HuH-7.5 (cell line): Measurements from ENCODE around the gene INO80E.

Experiments used
- DNase-seq: peaks from one replicate; pipeline ENCODE4 v3.0.0; 2011; ENCODE audit warnings: low spot score

Gene INO80E

DNA sequence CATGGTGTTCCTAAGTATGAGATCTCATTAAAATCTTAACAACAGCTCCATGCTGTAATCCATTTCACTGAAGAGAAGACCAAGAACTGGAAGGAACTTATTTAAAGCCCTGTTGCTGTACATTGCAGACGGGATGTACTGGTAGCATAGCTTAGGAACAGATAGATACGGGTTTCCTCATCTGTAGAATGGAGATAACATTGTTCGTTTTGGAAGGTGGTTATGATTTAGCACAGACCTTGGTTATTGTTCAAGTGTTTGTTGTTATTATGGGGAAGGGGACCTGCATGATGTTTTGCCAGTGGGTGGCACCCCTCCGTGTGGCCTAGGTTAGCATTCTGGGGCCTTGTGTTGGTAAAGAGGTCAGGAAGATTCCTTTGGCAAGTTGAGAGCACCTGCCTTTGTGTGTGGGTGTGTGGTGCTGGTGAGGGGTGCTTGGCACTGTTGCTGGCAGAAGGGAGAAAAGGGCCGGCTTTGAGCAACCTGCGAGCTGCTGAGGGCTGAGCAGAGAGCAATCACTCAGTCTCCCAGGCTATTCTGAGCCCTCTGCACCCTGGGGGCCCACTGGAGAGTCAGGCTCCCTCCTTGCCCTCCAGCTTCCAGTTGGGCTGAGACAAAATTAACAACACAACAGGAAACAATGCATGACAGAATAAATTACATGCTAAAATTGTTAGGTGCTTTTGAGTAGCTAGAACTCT is 20.1 kb upstream of the INO80E start:
- DNase-seq, result no peak

DNA sequence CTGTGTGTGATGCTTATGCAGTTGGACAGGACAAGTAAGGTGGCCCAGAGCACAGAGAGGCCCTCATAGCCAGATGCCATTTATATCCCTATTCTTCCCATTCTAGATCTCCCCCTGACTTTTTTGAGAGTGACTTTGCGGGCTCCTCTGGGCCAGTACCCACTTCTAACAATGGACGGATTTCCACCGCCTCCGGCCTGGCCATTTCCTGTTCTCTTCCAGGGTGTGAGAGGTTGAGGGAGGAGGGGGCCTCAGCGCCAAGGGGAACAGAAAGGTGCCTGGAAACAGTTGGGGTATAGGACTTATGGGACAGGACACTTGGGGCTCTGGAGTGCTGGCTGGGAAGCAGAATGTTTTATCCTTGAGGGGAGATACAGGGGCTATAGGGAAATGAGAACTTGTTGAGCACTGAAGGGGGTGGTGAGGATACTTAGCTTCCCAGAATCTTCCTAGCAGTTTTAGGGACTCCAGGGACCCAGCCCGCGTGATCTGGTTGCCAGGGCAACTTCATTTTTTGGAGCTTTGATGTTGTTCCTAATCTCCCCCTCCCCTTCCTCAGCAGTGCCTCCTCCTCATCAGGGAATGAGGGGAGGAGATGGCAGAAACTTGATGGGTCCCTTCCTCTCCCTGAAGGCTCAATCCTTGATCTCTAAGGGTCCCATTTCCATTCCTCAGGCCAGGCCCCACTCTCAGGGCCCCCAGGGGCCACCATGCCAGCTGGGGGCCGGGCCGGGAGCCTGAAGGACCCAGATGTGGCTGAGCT is 18.8 kb upstream of the INO80E start:
- no peak for DNase-seq

DNA sequence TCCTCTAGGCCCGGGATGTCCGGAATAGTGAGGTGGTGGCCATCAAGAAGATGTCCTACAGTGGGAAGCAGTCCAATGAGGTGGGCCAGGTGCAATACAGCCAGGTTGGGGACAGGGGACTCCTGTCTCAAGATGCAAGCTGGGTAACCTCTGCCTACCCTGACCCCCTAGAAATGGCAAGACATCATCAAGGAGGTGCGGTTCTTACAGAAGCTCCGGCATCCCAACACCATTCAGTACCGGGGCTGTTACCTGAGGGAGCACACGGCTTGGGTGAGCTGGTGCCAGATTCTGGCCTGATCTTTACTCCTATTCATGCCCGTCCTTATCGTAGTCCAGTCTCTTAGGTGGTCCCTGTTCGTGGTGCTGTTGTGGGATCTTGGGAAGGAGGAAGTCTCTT is 18.0 kb upstream of the INO80E start:
- DNase-seq, result no peak

DNA sequence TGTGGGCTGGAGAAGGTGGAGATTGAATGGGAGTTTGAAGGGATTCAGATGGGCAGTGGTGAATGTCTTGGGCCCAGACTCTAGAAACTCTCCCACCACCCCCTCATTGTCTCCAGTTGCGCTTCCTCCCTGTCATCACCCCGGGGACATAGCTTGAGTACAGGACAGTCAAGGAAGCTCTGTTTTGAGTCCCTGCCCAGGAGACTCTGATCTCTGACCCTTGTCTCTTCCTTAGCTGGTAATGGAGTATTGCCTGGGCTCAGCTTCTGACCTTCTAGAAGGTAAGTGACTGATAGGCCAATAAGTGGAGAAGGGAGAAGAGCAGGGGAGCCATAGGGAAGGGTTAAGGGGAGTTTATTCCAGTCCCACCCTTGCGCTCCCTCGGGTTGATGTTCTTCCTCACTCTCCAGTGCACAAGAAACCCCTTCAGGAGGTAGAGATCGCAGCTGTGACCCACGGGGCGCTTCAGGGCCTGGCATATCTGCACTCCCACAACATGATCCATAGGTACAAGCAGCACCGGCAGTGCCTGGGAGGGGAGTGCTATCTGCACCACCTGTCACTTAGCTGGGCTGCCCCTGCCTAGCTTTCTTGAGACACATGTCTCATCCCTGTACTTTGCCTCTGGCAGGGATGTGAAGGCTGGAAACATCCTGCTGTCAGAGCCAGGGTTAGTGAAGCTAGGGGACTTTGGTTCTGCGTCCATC is 17.3 kb upstream of the INO80E start:
- no peak for DNase-seq

DNA sequence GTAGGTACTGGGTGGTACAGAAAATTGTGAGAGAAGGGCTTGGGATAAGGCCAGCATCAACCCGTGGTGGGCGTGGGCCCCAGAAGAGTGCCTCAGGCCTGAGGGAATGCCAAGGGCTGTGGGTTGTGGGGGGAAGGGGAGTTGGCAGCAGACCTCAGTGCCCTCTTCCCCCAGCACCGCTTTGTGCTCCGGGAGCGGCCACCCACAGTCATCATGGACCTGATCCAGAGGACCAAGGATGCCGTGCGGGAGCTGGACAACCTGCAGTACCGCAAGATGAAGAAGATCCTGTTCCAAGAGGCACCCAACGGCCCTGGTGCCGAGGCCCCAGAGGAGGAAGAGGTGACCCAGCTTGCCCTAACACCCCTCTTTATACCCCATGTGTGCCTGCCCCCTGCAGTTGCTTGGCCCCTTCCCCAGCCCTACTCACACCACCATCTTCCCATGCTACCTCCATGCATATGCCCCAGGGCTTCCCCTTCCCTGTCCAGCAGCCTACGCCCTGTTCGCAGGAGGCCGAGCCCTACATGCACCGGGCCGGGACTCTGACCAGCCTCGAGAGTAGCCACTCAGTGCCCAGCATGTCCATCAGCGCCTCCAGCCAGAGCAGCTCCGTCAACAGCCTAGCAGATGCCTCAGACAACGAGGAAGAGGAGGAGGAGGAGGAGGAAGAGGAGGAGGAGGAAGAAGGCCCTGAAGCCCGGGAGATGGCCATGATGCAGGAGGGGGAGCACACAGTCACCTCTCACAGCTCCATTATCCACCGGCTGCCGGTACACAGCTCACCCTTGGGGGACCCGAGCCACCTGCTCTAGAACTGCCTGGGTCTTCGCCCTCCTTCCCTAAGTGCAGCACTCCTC is 13.3 kb upstream of the INO80E start:
- no peak for DNase-seq

DNA sequence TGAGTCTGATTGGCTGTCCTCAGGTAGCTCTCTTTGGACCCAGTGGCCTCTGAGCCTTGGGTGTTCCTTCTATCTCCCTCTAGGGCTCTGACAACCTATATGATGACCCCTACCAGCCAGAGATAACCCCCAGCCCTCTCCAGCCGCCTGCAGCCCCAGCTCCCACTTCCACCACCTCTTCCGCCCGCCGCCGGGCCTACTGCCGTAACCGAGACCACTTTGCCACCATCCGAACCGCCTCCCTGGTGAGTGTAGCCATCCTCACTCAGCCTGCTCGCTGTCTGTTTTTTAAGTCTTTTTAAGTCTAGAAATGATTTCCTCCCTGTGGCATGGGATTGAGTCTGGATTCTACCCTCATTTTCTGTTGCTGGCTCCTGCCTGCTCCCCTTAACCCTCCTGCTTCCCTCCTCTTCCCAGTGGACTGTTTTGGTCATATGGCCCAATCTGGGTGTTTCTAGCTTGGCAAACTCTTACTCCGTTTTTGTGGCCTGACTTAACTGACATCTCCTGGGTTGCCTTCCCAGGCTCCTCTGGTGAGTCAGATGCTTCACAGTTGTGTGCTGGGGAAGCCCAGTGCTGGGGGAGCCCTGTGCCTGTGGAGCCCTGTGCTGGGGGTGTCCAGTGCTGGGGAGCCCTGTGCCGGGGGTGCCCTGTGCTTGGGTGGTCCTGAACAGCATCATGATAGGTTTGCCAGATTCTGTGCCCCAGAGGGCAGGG is 12.5 kb upstream of the INO80E start:
- DNase-seq, result no peak

DNA sequence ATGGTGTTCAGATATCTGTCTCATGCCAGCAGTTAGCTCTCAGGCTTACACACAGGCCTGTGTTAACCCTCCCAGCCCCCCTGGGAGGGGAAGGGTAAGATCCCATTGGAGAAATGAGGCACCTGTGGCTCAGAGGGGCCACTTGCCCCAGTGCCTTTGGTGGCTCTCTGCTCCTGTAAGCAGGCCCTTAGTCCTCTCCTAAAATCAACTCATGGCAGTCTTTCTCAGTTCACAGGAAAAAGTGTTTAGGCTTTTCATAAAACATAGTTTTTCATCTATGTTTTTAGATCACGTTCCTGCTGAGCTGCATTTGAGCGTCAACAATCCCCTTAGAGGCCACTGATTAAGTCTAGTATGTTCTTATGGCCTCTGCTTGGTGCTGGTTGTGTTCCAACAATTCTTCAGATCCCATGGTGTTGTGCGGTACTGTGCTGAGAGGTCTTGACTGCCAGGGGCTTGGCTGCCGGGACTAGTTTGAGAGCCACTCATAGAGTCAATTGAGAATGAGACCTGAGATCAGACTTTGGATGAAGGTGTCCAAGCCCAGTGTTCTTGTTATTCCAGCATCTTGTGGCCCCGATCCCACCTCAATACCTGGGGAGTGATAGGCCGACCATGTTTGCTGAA is 11.8 kb upstream of the INO80E start:
- no peak for DNase-seq

DNA sequence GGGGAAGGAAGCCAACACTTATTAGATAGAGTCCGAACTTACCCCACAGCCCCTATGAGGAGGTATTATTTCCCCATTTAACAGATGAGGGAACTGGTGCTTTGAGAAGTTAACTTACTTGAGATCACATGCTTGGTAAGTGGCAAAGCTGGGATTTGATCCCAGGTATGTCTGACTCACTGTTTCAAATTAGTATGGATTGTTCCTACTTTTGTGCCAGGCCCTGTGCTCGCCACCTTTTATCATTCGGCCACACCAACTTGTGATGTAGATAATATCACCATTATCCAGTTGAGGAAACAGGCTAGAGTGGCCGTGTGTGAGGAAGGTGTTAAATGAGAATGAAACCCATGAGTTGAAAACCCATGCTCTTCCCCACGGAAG is 11.3 kb upstream of the INO80E start:
- DNase-seq, result no peak

DNA sequence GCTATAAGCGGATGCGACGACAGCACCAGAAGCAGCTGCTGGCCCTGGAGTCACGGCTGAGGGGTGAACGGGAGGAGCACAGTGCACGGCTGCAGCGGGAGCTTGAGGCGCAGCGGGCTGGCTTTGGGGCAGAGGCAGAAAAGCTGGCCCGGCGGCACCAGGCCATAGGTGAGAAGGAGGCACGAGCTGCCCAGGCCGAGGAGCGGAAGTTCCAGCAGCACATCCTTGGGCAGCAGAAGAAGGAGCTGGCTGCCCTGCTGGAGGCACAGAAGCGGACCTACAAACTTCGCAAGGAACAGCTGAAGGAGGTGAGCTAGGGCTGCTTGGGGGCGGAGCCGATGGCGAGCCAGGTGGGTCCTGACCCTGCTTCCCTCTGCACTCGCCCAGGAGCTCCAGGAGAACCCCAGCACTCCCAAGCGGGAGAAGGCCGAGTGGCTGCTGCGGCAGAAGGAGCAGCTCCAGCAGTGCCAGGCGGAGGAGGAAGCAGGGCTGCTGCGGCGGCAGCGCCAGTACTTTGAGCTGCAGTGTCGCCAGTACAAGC is 10.7 kb upstream of the INO80E start:
- no peak for DNase-seq

DNA sequence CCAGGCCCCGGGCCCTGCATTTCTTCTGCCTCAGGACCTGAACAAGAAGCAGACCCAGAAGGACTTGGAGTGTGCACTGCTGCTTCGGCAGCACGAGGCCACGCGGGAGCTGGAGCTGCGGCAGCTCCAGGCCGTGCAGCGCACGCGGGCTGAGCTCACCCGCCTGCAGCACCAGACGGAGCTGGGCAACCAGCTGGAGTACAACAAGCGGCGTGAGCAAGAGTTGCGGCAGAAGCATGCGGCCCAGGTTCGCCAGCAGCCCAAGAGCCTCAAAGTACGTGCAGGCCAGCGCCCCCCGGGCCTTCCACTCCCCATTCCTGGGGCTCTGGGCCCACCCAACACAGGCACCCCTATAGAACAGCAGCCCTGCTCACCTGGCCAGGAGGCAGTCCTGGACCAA is 9.8 kb upstream of the INO80E start:
- no peak for DNase-seq

DNA sequence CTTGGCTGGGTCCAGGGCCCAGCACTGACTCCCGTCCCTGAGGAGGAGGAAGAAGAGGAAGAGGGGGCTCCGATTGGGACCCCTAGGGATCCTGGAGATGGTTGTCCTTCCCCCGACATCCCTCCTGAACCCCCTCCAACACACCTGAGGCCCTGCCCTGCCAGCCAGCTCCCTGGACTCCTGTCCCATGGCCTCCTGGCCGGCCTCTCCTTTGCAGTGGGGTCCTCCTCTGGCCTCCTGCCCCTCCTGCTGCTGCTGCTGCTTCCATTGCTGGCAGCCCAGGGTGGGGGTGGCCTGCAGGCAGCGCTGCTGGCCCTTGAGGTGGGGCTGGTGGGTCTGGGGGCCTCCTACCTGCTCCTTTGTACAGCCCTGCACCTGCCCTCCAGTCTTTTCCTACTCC is 9.1 kb upstream of the INO80E start:
- no peak for DNase-seq

DNA sequence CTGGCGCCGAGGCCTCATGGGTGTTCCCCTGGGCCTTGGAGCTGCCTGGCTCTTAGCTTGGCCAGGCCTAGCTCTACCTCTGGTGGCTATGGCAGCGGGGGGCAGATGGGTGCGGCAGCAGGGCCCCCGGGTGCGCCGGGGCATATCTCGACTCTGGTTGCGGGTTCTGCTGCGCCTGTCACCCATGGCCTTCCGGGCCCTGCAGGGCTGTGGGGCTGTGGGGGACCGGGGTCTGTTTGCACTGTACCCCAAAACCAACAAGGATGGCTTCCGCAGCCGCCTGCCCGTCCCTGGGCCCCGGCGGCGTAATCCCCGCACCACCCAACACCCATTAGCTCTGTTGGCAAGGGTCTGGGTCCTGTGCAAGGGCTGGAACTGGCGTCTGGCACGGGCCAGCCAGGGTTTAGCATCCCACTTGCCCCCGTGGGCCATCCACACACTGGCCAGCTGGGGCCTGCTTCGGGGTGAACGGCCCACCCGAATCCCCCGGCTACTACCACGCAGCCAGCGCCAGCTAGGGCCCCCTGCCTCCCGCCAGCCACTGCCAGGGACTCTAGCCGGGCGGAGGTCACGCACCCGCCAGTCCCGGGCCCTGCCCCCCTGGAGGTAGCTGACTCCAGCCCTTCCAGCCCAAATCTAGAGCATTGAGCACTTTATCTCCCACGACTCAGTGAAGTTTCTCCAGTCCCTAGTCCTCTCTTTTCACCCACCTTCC is 8.5 kb upstream of the INO80E start:
- no peak for DNase-seq

DNA sequence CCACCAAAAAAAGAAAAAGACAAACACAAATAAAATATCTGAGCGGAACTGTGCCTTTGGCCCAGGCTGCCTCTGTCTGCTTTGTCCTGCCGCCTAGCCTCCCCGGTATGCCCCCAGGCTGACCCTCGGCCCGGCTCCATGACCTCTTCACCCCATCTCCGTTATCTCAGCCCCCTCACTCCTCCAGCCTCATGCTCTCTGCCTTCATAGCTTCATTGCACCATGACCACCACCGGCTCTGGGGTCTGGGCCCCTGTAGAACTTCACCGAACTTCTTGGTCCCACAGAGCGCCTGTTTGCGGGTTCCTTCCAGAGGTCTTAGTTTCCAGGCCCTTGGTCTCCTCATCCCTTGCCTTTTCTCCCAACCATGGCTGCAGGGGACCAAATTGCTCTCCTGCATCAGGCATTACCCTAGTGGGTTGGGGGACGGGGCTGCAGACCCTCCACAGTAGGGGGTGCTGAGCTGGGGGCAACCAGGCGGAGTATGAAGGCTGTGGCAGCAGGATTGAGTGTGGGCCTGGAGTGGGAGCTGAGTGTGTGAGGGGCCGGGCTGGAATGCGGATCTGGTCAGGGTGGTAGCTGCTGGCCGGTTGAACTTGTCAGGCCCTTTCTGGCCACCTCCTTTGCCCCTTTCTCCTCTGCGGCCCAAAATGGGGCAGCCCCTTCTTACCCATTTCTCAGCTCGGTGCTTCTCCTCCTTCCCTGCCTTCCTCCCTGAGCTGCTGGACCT is 7.5 kb upstream of the INO80E start:
- no peak for DNase-seq

DNA sequence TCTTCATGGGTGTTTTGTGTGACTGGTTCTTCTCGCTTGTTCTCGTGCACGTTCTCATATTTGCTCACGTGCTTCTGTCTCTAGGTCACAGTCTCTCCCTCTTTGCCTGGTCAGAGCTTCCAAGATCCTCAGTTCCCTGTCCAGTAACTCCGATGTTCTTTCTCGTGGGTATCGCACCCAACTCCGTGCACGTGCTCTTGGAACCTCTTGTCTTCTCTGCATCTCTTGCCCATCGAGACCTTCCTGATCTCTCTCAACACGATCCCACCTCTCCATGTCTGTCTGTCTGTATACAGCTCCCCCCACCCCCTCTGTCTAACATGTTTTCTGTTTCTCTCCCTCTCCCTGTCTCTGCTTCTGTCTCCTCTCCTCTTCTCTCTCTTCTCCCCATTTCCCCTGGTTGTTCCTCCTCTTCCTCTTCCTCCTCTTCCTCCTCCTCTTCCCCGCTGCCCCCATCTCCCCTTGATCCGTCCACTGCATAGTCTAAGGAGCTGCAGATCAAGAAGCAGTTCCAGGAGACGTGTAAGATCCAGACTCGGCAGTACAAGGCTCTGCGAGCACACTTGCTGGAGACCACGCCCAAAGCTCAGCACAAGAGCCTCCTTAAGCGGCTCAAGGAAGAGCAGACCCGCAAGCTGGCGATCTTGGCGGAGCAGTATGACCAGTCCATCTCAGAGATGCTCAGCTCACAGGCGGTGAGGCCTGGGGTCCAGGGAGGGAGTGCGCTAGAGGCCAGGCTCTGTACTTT is 6.8 kb upstream of the INO80E start:
- DNase-seq, result no peak

DNA sequence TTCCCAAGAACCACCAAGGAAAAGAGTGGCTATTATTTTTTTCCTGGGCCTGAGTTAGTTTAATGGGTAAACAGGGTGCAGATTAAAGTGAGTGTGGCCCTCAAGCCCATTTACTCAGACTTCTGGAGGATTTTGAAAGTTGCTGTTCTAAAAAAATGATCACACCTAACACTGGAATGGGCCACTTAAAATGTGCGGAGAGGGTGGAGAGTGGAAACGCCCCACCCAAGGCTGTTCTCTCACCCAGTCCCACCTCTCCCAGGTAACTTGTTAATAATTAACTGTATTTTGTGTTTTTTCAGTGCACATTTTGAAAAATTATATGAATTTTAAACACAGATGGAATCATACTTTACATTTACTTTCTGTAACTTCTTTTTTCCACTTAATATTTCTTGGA is 6.0 kb upstream of the INO80E start:
- no peak for DNase-seq

DNA sequence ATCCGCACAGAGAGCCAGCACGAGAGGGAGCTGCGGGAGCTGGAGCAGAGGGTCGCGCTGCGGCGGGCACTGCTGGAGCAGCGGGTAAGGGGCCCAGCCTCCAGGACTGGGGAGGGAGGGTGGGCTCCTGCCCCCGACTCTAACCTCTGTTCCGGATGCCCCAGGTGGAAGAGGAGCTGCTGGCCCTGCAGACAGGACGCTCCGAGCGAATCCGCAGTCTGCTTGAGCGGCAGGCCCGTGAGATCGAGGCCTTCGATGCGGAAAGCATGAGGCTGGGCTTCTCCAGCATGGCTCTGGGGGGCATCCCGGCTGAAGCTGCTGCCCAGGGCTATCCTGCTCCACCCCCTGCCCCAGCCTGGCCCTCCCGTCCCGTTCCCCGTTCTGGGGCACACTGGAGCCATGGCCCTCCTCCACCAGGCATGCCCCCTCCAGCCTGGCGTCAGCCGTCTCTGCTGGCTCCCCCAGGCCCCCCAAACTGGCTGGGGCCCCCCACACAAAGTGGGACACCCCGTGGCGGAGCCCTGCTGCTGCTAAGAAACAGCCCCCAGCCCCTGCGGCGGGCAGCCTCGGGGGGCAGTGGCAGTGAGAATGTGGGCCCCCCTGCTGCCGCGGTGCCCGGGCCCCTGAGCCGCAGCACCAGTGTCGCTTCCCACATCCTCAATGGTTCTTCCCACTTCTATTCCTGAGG is 5.0 kb upstream of the INO80E start:
- DNase-seq, result no peak

DNA sequence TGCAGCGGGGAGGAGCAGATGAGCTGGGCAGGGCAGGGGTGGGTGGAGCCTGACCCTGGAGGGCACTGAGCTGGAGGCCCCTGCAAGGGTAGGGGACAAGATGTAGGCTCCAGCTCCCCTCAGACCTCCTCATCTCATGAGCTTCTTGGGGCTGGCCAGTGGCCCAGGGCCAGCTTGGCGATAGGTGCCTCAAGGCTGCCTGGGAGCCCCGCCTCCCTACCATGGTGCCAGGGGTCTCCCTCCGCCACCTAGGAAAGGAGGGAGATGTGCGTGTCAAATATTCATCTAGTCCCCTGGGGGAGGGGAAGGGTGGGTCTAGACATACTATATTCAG is 4.5 kb upstream of the INO80E start:
- no peak for DNase-seq

DNA sequence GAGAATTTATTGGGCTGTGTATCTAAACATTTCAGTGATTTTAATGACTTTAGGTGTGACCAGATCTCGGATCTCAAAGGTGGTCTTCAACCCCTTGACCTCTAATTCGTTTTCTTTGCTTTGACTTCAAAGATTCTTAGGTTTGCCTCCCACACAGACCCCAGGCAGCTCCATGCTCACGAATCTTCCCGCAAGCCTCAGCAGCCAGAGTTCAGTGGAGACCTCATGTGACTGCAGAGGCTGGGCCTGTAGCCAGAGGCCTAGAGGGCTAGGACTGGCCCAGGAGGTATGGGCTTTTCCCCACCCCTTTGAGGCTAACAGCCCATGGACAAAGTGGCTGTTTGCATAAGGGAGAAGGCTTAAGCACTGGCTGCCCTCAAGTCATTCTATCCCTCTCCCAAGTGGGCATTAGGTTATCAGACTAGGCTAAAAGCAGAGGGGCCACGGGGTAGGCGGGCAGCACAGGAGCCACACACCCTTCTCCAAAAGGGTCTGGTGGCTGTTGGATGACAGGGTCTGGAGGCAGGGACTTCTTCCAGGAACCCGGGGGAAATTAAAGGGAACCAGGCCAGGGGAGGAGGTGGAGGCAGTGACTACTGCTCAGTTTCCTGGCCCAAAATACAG is 3.6 kb upstream of the INO80E start:
- no peak for DNase-seq
